ENCODE measurements around the gene CDNF.

The CDNF gene

DNA sequence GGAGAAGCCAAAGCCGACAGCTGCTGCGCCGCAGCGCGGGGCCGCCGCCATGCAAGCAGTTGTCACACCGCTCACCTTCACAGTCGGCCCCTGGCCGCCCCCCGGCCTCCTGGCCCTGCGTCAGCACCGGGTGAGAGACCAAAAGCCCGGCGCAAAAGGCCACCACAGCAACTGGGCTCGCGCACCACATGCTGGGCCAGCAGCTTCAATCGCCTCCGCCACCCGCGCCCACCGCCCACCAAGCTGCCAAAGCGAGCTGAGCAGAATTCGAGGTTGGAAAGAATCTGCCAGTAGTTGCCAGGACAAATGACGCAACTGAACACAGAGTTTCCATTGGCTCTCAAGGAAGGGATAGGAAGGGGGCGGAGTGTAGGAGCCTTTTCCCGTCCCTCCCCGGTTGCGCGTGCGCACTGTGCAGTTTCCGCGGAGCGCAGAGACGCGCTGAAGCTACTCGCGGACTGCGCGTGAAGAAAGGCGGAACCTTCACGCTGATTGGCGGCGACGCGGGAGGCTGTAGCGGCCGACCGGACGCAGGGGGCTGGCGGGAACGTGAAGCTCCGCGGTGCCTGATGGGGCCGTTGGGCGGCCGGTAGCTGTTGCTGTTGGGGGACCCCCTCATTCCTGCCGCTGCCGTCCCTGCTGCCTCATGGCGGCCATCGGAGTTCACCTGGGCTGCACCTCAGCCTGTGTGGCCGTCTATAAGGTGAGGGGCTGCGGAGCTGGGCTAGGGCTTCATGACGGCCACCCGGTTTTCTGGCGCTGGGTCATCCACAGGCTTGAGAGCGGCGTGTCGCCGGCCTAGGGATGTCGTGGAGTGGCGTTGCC, at the start of gene CDNF, which contains the start of the genes HSPA14 and MSANTD7:
CDNF (minus strand) TSS at position 281 of the 825 bp plus-strand sequence; CDS start at position 190, 91 bp downstream.
HSPA14 (plus strand) TSS at position 550 of the 825 bp plus-strand sequence; CDS start at position 647, 97 bp downstream.
MSANTD7 (plus strand) TSS at position 550 of the 825 bp plus-strand sequence. CDS start 3,979 bp downstream, outside the sequence.
- TF ChIP-seq, protein P1, sequence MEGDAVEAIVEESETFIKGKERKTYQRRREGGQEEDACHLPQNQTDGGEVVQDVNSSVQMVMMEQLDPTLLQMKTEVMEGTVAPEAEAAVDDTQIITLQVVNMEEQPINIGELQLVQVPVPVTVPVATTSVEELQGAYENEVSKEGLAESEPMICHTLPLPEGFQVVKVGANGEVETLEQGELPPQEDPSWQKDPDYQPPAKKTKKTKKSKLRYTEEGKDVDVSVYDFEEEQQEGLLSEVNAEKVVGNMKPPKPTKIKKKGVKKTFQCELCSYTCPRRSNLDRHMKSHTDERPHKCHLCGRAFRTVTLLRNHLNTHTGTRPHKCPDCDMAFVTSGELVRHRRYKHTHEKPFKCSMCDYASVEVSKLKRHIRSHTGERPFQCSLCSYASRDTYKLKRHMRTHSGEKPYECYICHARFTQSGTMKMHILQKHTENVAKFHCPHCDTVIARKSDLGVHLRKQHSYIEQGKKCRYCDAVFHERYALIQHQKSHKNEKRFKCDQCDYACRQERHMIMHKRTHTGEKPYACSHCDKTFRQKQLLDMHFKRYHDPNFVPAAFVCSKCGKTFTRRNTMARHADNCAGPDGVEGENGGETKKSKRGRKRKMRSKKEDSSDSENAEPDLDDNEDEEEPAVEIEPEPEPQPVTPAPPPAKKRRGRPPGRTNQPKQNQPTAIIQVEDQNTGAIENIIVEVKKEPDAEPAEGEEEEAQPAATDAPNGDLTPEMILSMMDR (IDR thresholded peaks at IDR 0.05; ENCODE audit: control insufficient read depth, insufficient read depth, low read depth, low read length, missing control alignments), result no peak
- peak; percentile 96 for DNase-seq (ENCODE audit: low read depth)
- peak within 1 kb of the TSS; percentile 92 for H3K4me3 ChIP-seq (ENCODE audit: control insufficient read depth, low read depth, low read length)

DNA sequence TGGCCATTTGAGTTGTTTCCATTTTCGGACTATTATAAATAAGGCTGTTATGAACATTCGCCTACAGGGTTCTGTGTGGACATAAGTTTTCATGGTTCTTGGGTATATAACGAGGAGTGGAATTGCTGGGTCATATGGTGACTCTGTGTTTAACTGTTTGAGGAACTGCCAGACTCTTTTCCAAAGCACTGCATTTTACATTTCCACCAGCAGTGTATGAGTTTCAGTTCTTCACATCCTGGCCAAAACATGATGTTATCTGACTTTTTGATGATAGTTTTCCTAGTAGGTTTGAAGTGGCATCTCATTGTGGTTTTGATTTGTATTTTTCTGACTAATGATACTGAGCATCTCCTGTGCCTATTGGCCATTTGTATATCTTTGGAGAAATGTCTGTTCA, 46.2 kb upstream of the CDNF start:
- no peak overlapping the region for H3K4me3 ChIP-seq (ENCODE audit: control insufficient read depth, low read depth, low read length)
- TF ChIP-seq, protein P1 (IDR thresholded peaks at IDR 0.05; ENCODE audit: control insufficient read depth, insufficient read depth, low read depth, low read length, missing control alignments), result no peak
- DNase-seq (ENCODE audit: low read depth), result no peak

DNA sequence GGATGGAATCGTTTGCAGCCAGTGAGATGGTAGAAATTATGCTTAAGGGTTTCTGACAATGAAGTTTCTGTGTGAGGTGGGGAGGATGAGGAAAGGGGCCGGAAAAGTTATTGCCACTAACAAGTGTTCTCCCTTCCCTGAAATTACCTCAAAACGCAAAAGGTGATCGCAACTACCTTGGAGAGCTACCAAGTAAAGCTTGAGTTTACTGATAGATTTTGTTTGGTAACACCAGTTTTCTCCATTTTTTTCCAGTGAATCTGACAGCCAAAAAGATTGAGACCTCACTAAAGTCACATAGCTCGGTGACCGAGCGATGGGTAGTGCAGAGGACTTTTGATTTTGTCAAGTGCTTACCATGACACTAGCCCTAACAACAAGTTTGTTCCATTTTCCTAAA, 42.4 kb upstream of the CDNF start:
- no peak for DNase-seq (ENCODE audit: low read depth)
- TF ChIP-seq, protein P1 (IDR thresholded peaks at IDR 0.05; ENCODE audit: control insufficient read depth, insufficient read depth, low read depth, low read length, missing control alignments), result no peak
- peak overlapping the region; percentile 91 for H3K4me3 ChIP-seq (ENCODE audit: control insufficient read depth, low read depth, low read length)

DNA sequence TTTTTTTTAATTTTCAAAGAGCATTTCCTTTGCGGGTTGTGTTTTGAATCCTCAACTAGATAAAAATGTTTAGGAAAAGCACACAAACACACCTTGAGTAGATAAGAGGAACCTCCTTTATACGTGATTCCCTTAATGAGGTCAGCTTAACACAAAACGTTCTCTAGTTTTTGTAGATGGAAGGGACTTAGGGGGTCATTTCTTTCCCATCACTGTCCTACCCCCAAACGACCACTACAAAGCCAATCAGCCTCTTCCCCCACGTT, 42.0 kb upstream of the CDNF start:
- TF ChIP-seq, protein P1 (IDR thresholded peaks at IDR 0.05; ENCODE audit: control insufficient read depth, insufficient read depth, low read depth, low read length, missing control alignments), result no peak
- no peak for DNase-seq (ENCODE audit: low read depth)
- peak overlapping the region; percentile 91 for H3K4me3 ChIP-seq (ENCODE audit: control insufficient read depth, low read depth, low read length)

DNA sequence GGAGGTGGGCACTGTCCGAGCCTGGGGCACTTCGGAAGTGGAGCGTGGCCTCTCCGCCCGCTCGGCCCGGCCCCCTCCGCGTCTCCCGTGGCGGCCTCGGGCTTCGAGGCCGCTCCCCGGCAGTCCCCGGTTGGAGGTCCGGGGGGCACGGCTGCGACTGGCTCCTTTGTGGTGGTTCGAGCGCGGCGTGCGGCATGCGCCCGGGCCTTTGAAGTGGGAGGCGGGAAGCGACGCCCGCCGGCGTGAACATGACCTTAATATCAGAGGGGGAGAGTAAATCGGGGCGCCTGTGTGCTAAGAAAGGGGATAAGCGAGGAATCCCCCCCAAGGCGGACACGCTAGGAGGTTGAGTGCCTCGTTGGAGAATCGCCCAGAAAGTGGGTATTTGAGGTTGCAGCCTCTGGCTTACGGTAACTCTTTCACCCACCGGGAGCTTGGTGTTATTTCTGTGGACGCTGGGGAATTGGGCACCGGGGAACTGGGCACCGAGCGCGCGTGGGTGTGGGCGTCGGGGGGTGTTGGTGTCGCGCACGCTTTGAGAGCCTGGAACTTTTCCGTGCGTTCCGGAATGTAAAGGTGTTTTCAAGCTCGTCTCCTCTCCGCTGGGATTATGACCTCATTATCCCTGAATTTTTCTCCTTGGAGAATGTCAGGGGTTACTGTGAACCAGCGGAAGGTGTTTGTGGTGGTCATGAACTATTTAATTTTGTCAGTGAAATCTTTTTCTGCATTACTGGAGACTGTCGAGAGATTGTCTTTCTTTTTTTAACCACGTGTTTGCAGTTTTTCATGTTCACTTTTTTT, 41.5 kb upstream of the CDNF start:
- DNase-seq (ENCODE audit: low read depth), result no peak
- peak overlapping the region; percentile 91 for H3K4me3 ChIP-seq (ENCODE audit: control insufficient read depth, low read depth, low read length)
- TF ChIP-seq, protein P1 (IDR thresholded peaks at IDR 0.05; ENCODE audit: control insufficient read depth, insufficient read depth, low read depth, low read length, missing control alignments), result no peak

DNA sequence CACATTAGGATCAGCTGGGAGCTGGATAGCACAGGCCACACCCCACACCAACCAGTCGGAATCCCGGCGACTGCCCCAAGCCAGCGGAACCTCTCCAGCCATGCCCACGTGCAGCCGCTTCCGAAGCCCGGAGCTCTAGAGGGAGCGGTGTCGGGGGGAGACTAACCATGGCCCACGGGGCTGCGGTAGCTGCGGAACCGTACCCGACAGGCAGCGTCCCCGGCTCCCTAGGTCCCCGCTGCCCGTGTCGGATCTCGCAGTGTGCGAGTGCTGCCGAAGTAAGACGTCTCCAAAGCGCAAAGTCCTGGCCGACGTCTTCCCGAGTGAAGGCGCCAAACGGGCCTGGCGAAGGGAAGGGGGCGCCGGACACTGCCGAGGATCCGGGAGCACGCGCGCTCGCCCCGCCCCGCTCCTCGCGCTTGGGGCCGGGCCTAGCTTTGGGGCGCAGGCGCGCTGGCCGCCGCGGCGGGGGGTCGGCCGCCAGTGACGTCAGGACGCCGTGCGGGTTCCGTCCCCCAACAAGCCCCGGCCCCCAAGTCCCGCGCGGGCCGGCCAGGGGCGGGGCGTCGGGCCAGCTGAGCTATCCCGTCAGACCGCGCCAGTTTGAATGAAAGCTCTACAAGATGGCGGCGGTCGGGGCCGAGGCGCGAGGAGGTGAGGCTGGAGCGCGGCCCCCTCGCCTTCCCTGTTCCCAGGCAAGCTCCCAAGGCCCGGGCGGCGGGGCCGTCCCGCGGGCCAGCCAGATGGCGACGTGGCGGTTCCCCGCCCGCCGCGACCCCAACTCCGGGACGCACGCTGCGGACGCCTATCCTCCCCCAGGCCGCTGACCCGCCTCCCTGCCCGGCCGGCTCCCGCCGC, 40.7 kb upstream of the CDNF start, which contains the start of gene SUV39H2:
SUV39H2 (plus strand) TSS at position 601 of the 858 bp plus-strand sequence; CDS start at position 624, 23 bp downstream.
- TF ChIP-seq, protein P1 (IDR thresholded peaks at IDR 0.05; ENCODE audit: control insufficient read depth, insufficient read depth, low read depth, low read length, missing control alignments), result no peak
- peak; percentile 72 for DNase-seq (ENCODE audit: low read depth)
- H3K4me3 ChIP-seq (ENCODE audit: control insufficient read depth, low read depth, low read length), result peak within 1 kb of the TSS; percentile 98
